Spleen (tissue), 13 donors: ENCODE measurements around the gene UBIAD1. TPM values are rescaled to one million over a fixed set of nuclear protein-coding genes. Genes with fewer than 3 reads are reported as not detected.

Experiments used
- DNase-seq: peaks from one replicate; pipeline ENCODE4 v3.0.0-alpha.2; 2020
- H3K27ac ChIP-seq, 8 donors: fragments of 200-600 bp; sonication (generic) in 7 of 8; 1 replicate in 4 of 8; 2 replicates in 4 of 8; pipeline versions ENCODE4 v1.5.0 to v1.8.0; 2016 to 2021; ENCODE audit warnings: inconsistent platforms in 4 of 8, mild to moderate bottlenecking in 4 of 8, moderate library complexity in 1 of 8
- H3K27me3 ChIP-seq, 7 donors: fragments of 200-600 bp; sonication (generic) in 6 of 7; replicated peaks in 1 of 7; 1 replicate in 4 of 7; 2 replicates in 3 of 7; pipeline versions ENCODE4 v1.5.0 to v1.8.0; 2016 to 2021; ENCODE audit warnings: inconsistent platforms in 3 of 7, mild to moderate bottlenecking in 1 of 7
- H3K36me3 ChIP-seq, 6 donors: fragments of 200-600 bp; sonication (generic) in 5 of 6; 1 replicate in 4 of 6; 2 replicates in 2 of 6; pipeline versions ENCODE4 v1.5.0 to v1.8.0; 2016 to 2021; ENCODE audit warnings: inconsistent platforms in 2 of 6
- H3K4me1 ChIP-seq, 6 donors: fragments of 200-600 bp; sonication (generic) in 5 of 6; 1 replicate in 3 of 6; 2 replicates in 3 of 6; pipeline versions ENCODE4 v1.5.0 to v1.8.0; 2016 to 2021; ENCODE audit warnings: inconsistent platforms in 3 of 6
- H3K4me3 ChIP-seq, 8 donors: fragments of 200-600 bp; sonication (generic) in 7 of 8; 1 replicate in 4 of 8; 2 replicates in 4 of 8; pipeline versions ENCODE4 v1.5.0 to v1.8.0; 2016 to 2021; ENCODE audit warnings: inconsistent platforms in 4 of 8, mild to moderate bottlenecking in 4 of 8, moderate library complexity in 2 of 8
- H3K9me3 ChIP-seq, 8 donors: fragments of 200-600 bp; sonication (generic) in 7 of 8; 1 replicate in 4 of 8; 2 replicates in 4 of 8; pipeline versions ENCODE4 v1.5.0 to v1.8.0; 2016 to 2021; ENCODE audit warnings: inconsistent platforms in 4 of 8
- POLR2A ChIP-seq, 3 donors: fragments of 450-650 bp; IDR thresholded peaks; one replicate each; pipeline ENCODE4 v1.5.1; 2017; ENCODE audit warnings: antibody characterized with exemption in 3 of 3, mild to moderate bottlenecking in 1 of 3
- POLR2AphosphoS5 ChIP-seq, 3 donors: sonication (generic); formaldehyde crosslinking; IDR thresholded peaks; one replicate each; pipeline ENCODE4 v1.5.1; 2017; ENCODE audit warnings: antibody characterized with exemption in 3 of 3
- WGBS, 5 donors: extraction: QIAGEN DNeasy Blood & Tissue Kit in 3 of 5; methylation state at CpG; one replicate each; pipeline versions ENCODE4 v1.1.5 to v1.1.7; 2013 to 2018; 5-methylcytosine and 5-hydroxymethylcytosine counted together
- intact Hi-C: fragments of 100-400 bp; cut with DNase I; formaldehyde crosslinking; loops from one replicate; pipeline ENCODE4 v1.15.0; 2023; ENCODE audit warnings: low total_unique reads
- long read RNA-seq, 2 donors: transcript quantifications; one replicate each; lab custom pipeline, GENCODE V29; 2026
- polyA plus RNA-seq, 3 donors: library from polyadenylated mRNA; stranded (reverse); fragments of 200-250 nt; gene quantifications; one replicate each; pipeline ENCODE4 v1.2.1, GENCODE V29; 2013
- total RNA-seq, 7 donors: library from RNA; depleted of rRNA in 3 of 7; stranded (reverse); fragments of >200 nt in 3 of 7; fragmentation: NEBNext Ultra II Directional in 4 of 7; extraction: Animal tissue kit (Norgen Biotek cat#: 25700) in 4 of 7; gene quantifications; one replicate each; pipeline versions ENCODE4 v1.1.0 to v1.2.1, GENCODE V29; 2016 to 2021
- TF ChIP-seq, protein P1 (sequence below), 11 experiments: fragments of 200-600 bp in 7 of 11; fragments of 450-650 bp in 4 of 11; sonication (generic) in 4 of 11; IDR thresholded peaks in 8 of 11; conservative IDR thresholded peaks in 3 of 11; 1 replicate in 7 of 11; 2 replicates in 4 of 11; pipeline versions ENCODE4 v1.4.0 to v1.8.0; 2016 to 2021; ENCODE audit warnings: antibody characterized with exemption in 11 of 11, inconsistent platforms in 4 of 11, mild to moderate bottlenecking in 1 of 11
- donor health status: healthy with polysubstance abuse.
- donor health status: DM: no; HTN: no; CAD: no; lungs with moderate emphysema.
- donor health status: DM: no; HTN: no; CAD: no.
- donor health status: Bipolar disorder and iron deficiency.
- donor health status: healthy.
- donor health status: DM: no; HTN: no; CAD: no.
- donor health status: DM: yes; HTN: yes; CAD: no.

UBIAD1 gene, protein sequence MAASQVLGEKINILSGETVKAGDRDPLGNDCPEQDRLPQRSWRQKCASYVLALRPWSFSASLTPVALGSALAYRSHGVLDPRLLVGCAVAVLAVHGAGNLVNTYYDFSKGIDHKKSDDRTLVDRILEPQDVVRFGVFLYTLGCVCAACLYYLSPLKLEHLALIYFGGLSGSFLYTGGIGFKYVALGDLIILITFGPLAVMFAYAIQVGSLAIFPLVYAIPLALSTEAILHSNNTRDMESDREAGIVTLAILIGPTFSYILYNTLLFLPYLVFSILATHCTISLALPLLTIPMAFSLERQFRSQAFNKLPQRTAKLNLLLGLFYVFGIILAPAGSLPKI
- total RNA-seq (10 to 100 TPM; 14.2 to 18.5 (median 18.0) TPM), polyA plus RNA-seq (1 to 10 TPM; 6.8 to 9.7 (median 7.8) TPM)
- long read RNA-seq, donor 1, transcript UBIAD1-202 (2 exons, 3,646 nt) = major isoform, 6 of 7 reads
- long read RNA-seq, donor 1, partial matches to known transcripts = 0 of 7 reads
- long read RNA-seq, donor 1, other reads (novel, unspliced or antisense) = 0 of 7 reads
- long read RNA-seq, donor 2, transcript UBIAD1-202 (2 exons, 3,646 nt) = major isoform, 10 of 10 reads
- long read RNA-seq, donor 2, partial matches to known transcripts = 0 of 10 reads
- long read RNA-seq, donor 2, other reads (novel, unspliced or antisense) = 0 of 10 reads

DNA sequence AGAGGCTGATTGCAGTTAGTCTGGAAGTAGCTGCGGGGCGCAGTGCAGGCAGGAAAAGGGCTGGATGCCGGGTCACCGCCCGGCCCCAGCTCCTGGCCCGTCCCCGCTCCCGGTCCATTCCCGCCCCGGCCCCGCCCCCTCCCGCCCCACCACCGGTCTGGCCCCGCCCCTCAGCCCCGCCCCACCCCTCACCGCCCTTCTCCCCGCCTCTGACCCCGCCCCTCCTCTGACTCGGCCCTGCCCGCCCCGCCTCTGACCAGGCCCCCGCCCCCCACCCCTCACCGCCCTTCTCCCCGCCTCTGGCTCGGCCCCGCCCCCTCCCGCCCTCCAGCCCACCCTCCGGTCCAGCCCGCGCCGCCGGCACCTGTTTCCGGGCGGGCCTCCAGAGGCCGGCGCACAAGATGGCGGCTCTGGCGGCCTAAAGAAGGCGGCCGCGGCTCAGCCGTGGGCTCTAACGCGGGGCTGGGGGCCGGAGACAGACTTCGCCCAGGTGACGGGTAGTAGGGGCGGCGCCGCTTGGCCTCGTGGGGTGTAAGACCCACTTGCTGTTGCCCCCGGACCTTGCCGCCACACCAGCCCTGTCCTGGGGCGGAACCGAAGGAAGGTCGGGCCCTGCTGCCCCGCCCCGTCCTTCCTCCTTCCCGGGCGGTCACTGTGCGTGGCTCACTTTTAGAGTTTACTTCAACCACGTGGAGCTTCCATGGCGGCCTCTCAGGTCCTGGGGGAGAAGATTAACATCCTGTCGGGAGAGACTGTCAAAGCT is at the start of gene UBIAD1:
TSS of gene UBIAD1 (plus strand) at position 367 of the 763 bp plus-strand sequence. CDS start at position 701, 334 bp downstream.
- Histone ChIP-seq H3K4me3 (peak within 1 kb of the TSS; percentile 44 to 89 (median 74)), H3K9me3 (no peaks in the 10 kb centered on the region), H3K36me3 (peaks cover 0 to 25% (median 1%) of the 10 kb centered on the region in 6 donors), H3K27me3 (no peaks in the 10 kb centered on the region), H3K4me1 (peaks cover 24 to 50% (median 42%) of the 10 kb centered on the region in 6 donors), H3K27ac (peak within 1 kb of the TSS; percentile 69 to 98 (median 92))
- intact Hi-C loops = no loop called here
- TF ChIP-seq, protein P1, sequence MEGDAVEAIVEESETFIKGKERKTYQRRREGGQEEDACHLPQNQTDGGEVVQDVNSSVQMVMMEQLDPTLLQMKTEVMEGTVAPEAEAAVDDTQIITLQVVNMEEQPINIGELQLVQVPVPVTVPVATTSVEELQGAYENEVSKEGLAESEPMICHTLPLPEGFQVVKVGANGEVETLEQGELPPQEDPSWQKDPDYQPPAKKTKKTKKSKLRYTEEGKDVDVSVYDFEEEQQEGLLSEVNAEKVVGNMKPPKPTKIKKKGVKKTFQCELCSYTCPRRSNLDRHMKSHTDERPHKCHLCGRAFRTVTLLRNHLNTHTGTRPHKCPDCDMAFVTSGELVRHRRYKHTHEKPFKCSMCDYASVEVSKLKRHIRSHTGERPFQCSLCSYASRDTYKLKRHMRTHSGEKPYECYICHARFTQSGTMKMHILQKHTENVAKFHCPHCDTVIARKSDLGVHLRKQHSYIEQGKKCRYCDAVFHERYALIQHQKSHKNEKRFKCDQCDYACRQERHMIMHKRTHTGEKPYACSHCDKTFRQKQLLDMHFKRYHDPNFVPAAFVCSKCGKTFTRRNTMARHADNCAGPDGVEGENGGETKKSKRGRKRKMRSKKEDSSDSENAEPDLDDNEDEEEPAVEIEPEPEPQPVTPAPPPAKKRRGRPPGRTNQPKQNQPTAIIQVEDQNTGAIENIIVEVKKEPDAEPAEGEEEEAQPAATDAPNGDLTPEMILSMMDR (IDR thresholded peaks at IDR 0.05 in 8 of 11, conservative IDR thresholded peaks at IDR 0.05 in 3 of 11) = no peak
- peak; percentile 82 to 92 (median 85) for TF ChIP-seq POLR2AphosphoS5 (IDR thresholded peaks at IDR 0.05)
- TF ChIP-seq POLR2A (IDR thresholded peaks at IDR 0.05) = peak in 1 of 3 donors; percentile 34
- WGBS, 5 donors = 0 to 1% (median 1%) methylated on average over 19 to 62 of the region's 64 CpGs; no CpG with 5 or more reads in 1 of the 5 donors
- DNase-seq = peak; percentile 96

DNA sequence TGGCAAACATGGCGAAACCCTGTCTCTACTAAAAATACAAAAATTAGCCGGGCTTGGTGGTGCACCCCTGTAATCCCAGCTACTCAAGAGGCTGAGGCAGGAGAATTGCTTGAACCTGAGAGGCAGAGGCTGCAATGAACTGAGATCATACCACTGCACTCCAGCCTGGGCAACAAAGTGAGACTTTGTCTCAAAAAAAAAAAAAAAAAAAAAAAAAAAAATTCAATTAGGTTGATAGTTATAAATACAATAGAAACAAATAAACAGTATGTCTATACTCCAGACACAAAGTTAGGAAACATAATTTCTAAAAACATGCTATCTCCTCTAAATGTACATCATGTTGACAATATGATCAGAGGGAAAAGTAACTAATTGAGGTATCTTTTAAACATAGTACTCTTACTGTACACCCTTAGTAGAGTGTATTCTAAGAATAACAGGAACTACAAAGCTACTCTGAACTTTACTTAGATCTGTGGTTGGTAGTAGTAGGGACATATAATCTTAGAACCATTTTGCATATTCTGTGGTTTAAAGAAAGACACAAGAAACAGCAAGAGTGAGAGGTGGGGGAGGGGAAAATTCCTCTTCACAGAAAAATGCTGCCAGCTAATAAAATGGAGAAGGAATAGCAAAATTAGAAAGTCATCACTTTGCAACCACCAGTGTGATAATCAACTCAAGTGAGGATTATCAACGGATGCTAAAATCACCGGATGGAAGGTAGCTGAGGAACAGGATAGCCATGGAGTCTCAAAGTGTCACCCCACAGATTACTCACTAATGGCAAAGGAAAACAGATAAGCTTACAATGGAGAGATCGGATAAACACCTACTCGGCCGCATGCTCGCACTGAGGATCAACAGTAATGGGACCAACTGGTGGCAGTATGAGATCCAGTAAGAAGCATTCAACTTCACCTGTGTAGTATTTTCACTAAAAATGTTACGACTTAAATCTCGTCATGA is 45.6 kb upstream of the UBIAD1 start:
- Histone ChIP-seq H3K4me3 (peak overlapping the region in 1 of 8 donors; percentile 23), H3K27ac (peak overlapping the region in 5 of 8 donors; percentile 8 to 69 (median 47)), H3K36me3 (peaks cover 0 to 98% (median 65%) of the 10 kb centered on the region in 6 donors), H3K9me3 (no peaks in the 10 kb centered on the region), H3K27me3 (no peaks in the 10 kb centered on the region), H3K4me1 (peaks cover 0 to 42% (median 11%) of the 10 kb centered on the region in 6 donors)
- DNase-seq = no peak
- intact Hi-C loops = no loop called here
- TF ChIP-seq, protein P1 (IDR thresholded peaks at IDR 0.05 in 8 of 11, conservative IDR thresholded peaks at IDR 0.05 in 3 of 11) = no peak
- TF ChIP-seq POLR2A (IDR thresholded peaks at IDR 0.05) (no peak), POLR2AphosphoS5 (IDR thresholded peaks at IDR 0.05) (no peak)
- WGBS, 5 donors = 80 to 94% (median 91%) methylated on average over 10 of the region's 10 CpGs

DNA sequence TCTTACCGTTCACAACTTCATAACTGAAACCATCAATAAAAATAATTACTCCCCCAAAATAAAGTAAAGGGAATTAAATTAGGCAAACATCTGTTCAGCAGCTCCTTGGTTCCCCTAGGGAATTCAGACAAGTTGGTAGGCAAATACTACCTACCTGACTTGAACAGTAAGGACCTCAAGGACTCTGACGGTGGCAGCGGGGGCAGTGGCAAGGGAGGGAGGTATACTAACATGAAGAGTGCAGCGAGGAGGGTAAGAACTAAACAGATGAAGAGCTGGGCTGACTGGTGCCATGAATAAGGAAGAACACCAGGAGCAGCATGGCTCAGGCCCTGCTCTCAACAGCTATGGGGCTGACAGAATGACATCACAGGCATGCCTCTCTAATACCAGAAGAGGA is 43.8 kb upstream of the UBIAD1 start:
- TF ChIP-seq, protein P1 (IDR thresholded peaks at IDR 0.05 in 8 of 11, conservative IDR thresholded peaks at IDR 0.05 in 3 of 11) = no peak
- TF ChIP-seq POLR2A (IDR thresholded peaks at IDR 0.05) (no peak), POLR2AphosphoS5 (IDR thresholded peaks at IDR 0.05) (no peak)
- WGBS, 5 donors = 65 to 83% (median 74%) methylated on average over 4 of the region's 4 CpGs
- no peak overlapping the region for H3K4me3 ChIP-seq
- peak overlapping the region in 3 of 8 donors; percentile 17 to 41 (median 37) for H3K27ac ChIP-seq
- H3K27me3 ChIP-seq = no peaks in the 10 kb centered on the region
- DNase-seq = no peak
- H3K9me3 ChIP-seq = no peaks in the 10 kb centered on the region
- H3K36me3 ChIP-seq = peaks cover 0 to 98% (median 74%) of the 10 kb centered on the region in 6 donors
- H3K4me1 ChIP-seq = peaks cover 0 to 42% (median 11%) of the 10 kb centered on the region in 6 donors
- intact Hi-C loops = no loop called here
